Lower leg skin (tissue), 3 donors: ENCODE measurements around the gene TRIM10.

Experiments used
- CTCF ChIP-seq, 3 donors: fragments of 450-650 bp; IDR thresholded peaks; one replicate each; pipeline ENCODE4 v1.5.1; 2016; ENCODE audit warnings: antibody characterized with exemption in 3 of 3, mild to moderate bottlenecking in 3 of 3, moderate library complexity in 2 of 3
- POLR2A ChIP-seq, 2 donors: fragments of 450-650 bp; IDR thresholded peaks; one replicate each; pipeline ENCODE4 v1.6.1; 2016 to 2017; ENCODE audit warnings: antibody characterized with exemption in 2 of 2, mild to moderate bottlenecking in 1 of 2, moderate library complexity in 1 of 2

- no peak for TF ChIP-seq CTCF (IDR thresholded peaks at IDR 0.05)
- no peak for TF ChIP-seq POLR2A (IDR thresholded peaks at IDR 0.05)
Measured at GRCh38 chr6:30102414-30102969, 58.5 kb downstream of the TRIM10 start.
